GM12872 (cell line): ENCODE data around the gene SNORC.

Source experiments
- TF ChIP-seq, protein P1 (sequence below): IDR thresholded peaks from 3 replicates; pipeline ENCODE4 v1.5.1; 2011; ENCODE audit warnings: low read depth, mild to moderate bottlenecking, low read length, moderate library complexity; ENCODE audit not compliant: insufficient read depth

SNORC gene

DNA sequence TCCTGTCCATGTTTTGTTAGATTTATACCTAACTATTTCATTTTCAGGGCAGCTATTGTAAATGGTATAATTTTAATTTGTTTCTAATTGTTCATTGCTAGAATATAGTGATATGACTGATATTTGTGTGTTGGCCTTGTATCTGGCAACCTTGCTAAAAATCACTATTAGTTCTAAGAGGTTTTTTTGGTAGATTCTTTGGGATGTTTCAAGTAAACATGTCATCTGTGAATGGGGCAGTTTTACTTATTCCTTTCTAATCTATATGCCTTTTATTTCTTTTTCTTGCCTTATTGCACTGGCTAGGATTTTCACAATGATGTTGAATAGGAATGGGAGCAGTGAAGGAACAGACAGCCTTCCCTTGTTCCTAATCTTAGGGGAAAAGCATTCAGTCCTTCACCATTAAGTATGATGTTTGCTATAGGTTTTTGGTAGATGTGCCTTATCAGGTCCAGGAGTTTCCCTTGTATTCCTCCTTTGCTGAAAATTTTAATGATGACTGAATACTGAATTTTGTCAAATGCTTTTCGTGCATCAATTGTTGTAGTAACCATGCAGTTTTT lies 41.7 kb downstream of the SNORC start:
- TF ChIP-seq, protein P1, sequence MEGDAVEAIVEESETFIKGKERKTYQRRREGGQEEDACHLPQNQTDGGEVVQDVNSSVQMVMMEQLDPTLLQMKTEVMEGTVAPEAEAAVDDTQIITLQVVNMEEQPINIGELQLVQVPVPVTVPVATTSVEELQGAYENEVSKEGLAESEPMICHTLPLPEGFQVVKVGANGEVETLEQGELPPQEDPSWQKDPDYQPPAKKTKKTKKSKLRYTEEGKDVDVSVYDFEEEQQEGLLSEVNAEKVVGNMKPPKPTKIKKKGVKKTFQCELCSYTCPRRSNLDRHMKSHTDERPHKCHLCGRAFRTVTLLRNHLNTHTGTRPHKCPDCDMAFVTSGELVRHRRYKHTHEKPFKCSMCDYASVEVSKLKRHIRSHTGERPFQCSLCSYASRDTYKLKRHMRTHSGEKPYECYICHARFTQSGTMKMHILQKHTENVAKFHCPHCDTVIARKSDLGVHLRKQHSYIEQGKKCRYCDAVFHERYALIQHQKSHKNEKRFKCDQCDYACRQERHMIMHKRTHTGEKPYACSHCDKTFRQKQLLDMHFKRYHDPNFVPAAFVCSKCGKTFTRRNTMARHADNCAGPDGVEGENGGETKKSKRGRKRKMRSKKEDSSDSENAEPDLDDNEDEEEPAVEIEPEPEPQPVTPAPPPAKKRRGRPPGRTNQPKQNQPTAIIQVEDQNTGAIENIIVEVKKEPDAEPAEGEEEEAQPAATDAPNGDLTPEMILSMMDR = no peak

DNA sequence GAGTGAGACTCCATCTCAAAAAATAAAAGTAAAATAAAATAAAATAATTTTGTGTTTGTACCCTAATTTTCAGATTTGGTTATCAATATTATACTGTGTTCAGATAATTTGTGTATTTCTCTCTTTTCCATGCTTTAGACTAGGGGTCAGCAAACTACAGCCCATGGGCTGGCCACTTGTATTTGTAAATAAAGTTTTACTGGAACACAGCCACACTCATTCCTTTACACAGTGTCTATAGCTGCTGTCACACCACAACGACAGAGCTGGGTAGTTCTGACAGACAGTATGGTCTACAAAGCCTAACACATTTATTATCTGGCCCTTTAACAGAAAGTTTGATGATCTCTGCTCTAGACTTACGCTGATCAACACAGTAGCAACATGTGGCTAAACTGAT lies 43.8 kb downstream of the SNORC start:
- TF ChIP-seq, protein P1 = no peak

DNA sequence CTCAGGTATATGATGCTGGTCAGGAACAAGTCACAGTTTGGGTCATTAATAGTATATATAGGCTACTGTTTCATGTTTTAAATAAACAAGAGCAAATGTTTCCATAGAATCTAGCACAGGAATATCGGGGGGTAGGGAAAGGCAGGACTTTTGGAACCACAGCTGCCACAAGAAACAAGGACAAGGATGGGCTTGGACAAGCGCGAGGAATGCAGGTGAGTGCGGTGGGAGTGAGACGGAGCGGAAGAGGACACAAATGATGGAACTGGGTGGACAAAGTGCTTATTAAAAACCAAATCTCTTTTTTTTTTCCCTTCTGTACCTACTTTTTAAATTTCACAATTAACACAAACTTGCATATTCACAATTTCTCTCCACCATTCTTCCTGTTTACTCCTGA lies 49.1 kb downstream of the SNORC start:
- TF ChIP-seq, protein P1 = no peak

DNA sequence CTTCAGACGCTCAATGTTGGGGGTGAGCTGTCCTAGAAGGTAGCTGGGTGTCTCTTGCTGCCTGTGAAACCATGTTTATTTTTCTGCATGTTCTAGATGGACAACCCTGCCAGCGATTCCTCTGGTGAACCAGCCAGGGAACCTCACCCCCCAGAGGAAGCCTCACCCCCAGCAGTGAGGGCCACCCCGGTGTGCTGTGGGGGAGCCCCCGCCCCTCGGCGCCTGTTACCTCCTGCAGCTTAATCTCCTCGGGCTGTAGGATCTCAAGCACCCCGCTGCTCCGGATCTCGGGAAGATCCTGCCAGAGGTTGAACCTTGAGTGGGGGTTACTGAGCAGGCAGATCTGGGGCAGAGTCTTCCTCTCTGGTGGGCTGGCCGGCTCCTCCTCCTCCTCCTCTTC lies 50.0 kb downstream of the SNORC start:
- TF ChIP-seq, protein P1 = no peak

DNA sequence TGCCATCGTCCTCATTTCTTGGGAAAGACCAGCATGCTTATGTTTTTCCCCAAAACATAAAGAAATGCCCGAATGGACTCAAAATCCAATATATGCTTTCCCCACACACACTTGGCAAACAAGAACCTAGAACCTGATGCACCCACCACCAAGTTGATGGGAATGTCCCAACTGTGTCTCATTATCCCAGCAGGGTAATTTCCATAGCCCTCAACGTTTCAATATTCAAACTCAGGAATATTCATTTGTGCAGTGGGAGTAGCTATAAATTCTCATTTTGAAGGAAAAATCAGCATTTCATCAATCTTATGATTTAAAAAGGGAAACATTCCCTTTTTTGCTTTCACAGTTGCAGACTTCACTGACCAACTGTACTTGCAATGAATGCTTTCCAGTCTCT lies 50.7 kb downstream of the SNORC start:
- TF ChIP-seq, protein P1 = no peak

DNA sequence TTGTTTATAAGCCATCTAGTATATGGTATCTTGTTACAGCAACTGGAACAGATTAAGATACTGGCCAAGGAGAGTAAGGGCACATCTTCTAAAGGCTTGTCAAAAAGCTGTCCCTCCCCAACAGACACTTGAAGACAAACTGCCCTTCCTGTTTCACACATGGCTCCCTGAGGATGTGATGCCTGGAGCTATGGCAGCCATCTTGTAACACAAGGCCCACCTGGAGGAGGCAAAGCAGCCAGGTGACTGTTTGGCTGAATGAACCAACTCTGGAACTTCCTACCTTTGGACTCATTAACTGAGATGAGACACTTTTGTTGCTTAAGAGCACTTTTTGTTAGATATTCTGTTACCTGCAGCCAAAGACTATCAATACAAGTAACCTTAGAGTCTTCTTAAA lies 54.4 kb downstream of the SNORC start:
- TF ChIP-seq, protein P1 = no peak

DNA sequence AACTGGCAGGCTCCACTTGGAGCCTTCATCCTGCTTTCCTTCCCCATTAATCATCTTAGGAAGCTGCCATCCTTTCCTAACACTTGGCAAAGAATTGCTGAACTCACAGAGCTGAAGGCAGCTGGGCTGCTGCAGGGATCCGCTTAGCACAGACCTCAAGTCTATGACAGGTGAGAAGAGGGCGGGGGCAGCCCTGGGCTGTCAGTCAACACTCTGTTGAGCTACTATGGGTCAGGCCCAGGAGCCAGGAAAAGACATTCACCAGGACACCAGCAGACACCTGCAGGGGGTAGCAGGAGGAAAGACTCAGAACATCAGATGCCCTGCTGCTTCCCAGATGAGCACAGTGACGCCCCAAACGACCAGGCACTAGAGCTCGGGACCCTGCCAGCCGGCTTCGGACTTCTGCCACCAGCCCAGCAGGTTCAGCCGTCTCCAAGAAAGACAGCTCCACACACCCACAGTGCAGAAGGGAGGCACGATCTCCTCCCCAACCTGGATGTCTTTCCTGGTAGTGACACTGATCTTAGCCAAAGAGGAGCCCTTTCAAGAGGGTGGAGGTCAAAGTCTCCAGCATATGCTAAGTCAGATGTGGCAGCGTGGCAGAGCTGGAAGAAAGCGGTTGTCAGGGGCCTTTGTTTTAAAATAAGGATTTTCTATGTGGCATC lies 55.2 kb downstream of the SNORC start:
- TF ChIP-seq, protein P1 = no peak
